H1 (cell line): ENCODE measurements around the gene MRPL11. TPM values are rescaled to one million over a fixed set of nuclear protein-coding genes. Genes with fewer than 3 reads are reported as not detected.

Source experiments
- CBX8 ChIP-seq: fragments of 300-800, 300-1000 bp; sonication (generic); IDR thresholded peaks from 2 replicates; pipeline ENCODE4 v1.7.1; 2016; ENCODE audit warnings: low read depth, low read length, borderline replicate concordance
- CHD7 ChIP-seq: fragments of 300-600 bp; sonication (generic); IDR thresholded peaks from 2 replicates; pipeline ENCODE4 v1.7.1; 2012; ENCODE audit warnings: low read length, moderate library complexity, mild to moderate bottlenecking, inconsistent platforms; ENCODE audit not compliant: insufficient replicate concordance
- CREB1 ChIP-seq: IDR thresholded peaks from 2 replicates; pipeline ENCODE4 v1.6.1; 2012; ENCODE audit warnings: inconsistent platforms
- GTF2F1 ChIP-seq: IDR thresholded peaks from 2 replicates; pipeline ENCODE4 v1.6.1; 2012; ENCODE audit warnings: low read depth, low read length, improper control_type of control experiment, borderline replicate concordance
- MAFK ChIP-seq: IDR thresholded peaks from 2 replicates; pipeline ENCODE4 v1.6.1; 2012; ENCODE audit warnings: low read depth, mild to moderate bottlenecking, improper control_type of control experiment, low read length
- SRF ChIP-seq: IDR thresholded peaks from 2 replicates; pipeline ENCODE4 v1.6.1; 2011; ENCODE audit warnings: mild to moderate bottlenecking, low read depth, low read length, moderate library complexity
- polyA plus RNA-seq, 7 experiments: library from polyadenylated mRNA; depleted of rRNA in 3 of 7; stranded (reverse) in 5 of 7; unstranded in 2 of 7; fragments of >200 nt in 5 of 7; fragments of 200-250 nt in 2 of 7; gene quantifications; 1 replicate in 5 of 7; 2 replicates in 1 of 7; 4 replicates in 1 of 7; pipeline versions ENCODE4 v1.2.1 to v1.2.3, GENCODE V29; 2011 to 2013; ENCODE audit warnings: missing spikeins in 2 of 7, mixed read lengths in 2 of 7
- total RNA-seq: library from RNA; stranded (reverse); fragmentation: NEBNext Ultra II Directional; extraction: Animal tissue kit (Norgen Biotek cat#: 25700); gene quantifications from 2 replicates; pipeline ENCODE4 v1.2.1, GENCODE V29; 2021

MRPL11 gene
- total and polyA plus RNA-seq, 2 of the 8 experiments (the other 6 are each of a cell fraction or from before 2014, with no cell fraction given), result 105 to 141 TPM

GRCh38 chr11:66462911-66463310 lies 24.3 kb upstream of the MRPL11 start (continued):
- TF ChIP-seq CHD7 (no peak), CBX8 (no peak), GTF2F1 (no peak), CREB1 (no peak), MAFK (no peak), SRF (no peak)
